MCF 10A (cell line): ENCODE results near the gene FAM200B. TPM values are rescaled to one million over a fixed set of nuclear protein-coding genes. Genes with fewer than 3 reads are reported as not detected.

ENCODE experiments used
- BruUV-seq: library from RNA; stranded (reverse); fragments of 400-500 nt; replicated peaks from 2 replicates; lab custom pipeline; 2021; lab: Mats Ljungman, UMichigan
- CTCF ChIA-PET: fragments of 300-600 bp; sonication (Branson Sonifier 250); formaldehyde crosslinking; extraction: SDS; loops from one replicate; lab custom pipeline; 2021; ENCODE audit warnings: antibody characterized with exemption, inconsistent platforms; lab: Yijun Ruan, JAX
- POLR2A ChIA-PET: fragments of 300-600, 350-650 bp; sonication (Branson Sonifier 250); formaldehyde crosslinking; extraction: SDS; loops from one replicate; lab custom pipeline; 2020; ENCODE audit warnings: antibody characterized with exemption, inconsistent platforms; lab: Yijun Ruan, JAX
- DNase-seq: peaks from one replicate; pipeline ENCODE4 v3.0.0-alpha.2; 2018; ENCODE audit not compliant: unreplicated experiment
- H3K27ac Mint-ChIP-seq: one replicate; pipeline ENCODE4 v1.8.0; 2022; ENCODE audit warnings: mild to moderate bottlenecking, low read depth, mixed read lengths; ENCODE audit not compliant: unreplicated experiment
- H3K27me3 Mint-ChIP-seq: one replicate; pipeline ENCODE4 v1.8.0; 2022; ENCODE audit warnings: mixed read lengths; ENCODE audit not compliant: insufficient read depth, unreplicated experiment
- H3K36me3 Mint-ChIP-seq: one replicate; pipeline ENCODE4 v1.8.0; 2022; ENCODE audit warnings: mild to moderate bottlenecking, moderate library complexity, mixed read lengths; ENCODE audit not compliant: insufficient read depth, unreplicated experiment
- H3K4me1 Mint-ChIP-seq: one replicate; pipeline ENCODE4 v1.8.0; 2022; ENCODE audit warnings: mixed read lengths; ENCODE audit not compliant: insufficient read depth, unreplicated experiment
- H3K4me3 Mint-ChIP-seq: one replicate; pipeline ENCODE4 v1.8.0; 2022; ENCODE audit warnings: mild to moderate bottlenecking, moderate library complexity, mixed read lengths; ENCODE audit not compliant: unreplicated experiment
- H3K9me3 Mint-ChIP-seq: one replicate; pipeline ENCODE4 v1.8.0; 2022; ENCODE audit warnings: mixed read lengths; ENCODE audit not compliant: unreplicated experiment
- CTCF ChIP-seq: fragments of 200-600 bp; IDR thresholded peaks from one replicate; pipeline ENCODE4 v1.8.0; 2022; ENCODE audit warnings: antibody characterized with exemption, mild to moderate bottlenecking; ENCODE audit not compliant: unreplicated experiment
- intact Hi-C: fragments of 100-400 bp; cut with micrococcal nuclease; formaldehyde crosslinking; loops from 2 replicates; pipeline ENCODE4 v1.14.1; 2022
- total RNA-seq: library from RNA; stranded (reverse); gene quantifications from 2 replicates; pipeline ENCODE4 v1.2.3, GENCODE V29; 2022

Gene FAM200B
- total RNA-seq, 1 experiment from 2014 or later = 46.5 TPM

GRCh38 chr4:15648600-15648999, 33.0 kb upstream of the FAM200B start:
- Mint-ChIP-seq H3K27ac (no peak overlapping the region), H3K4me1 (peaks cover 26% of the 10 kb centered on the region), H3K4me3 (no peak overlapping the region), H3K36me3 (peaks cover 19% of the 10 kb centered on the region), H3K9me3 (no peaks in the 10 kb centered on the region), H3K27me3 (no peaks in the 10 kb centered on the region)
- intact Hi-C loops = no loop called here
- no peak for DNase-seq
- BruUV-seq = no TSS peak
- no peak for TF ChIP-seq CTCF
- ChIA-PET CTCF (interaction anchor here (0.6 to 5.7 kb wide), 5 partner anchors 22 to 353 kb away, joined by 3 to 49 read pairs (median 4); no protein-coding TSS in a partner anchor), POLR2A (interaction anchor here (0.6 to 9.7 kb wide), 5 partner anchors 11 to 402 kb away, joined by 3 to 410 read pairs (median 4); partner anchors contain the start of gene FAM200B)

GRCh38 chr4:15649914-15650545, 31.6 kb upstream of the FAM200B start:
- H3K9me3 Mint-ChIP-seq = no peaks in the 10 kb centered on the region
- ChIA-PET POLR2A (interaction anchor here (0.7 to 9.7 kb wide), 5 partner anchors 13 to 1028 kb away, joined by 3 to 410 read pairs (median 3); partner anchors contain the start of gene FAM200B), CTCF (interaction anchor here (0.6 to 5.7 kb wide), 25 partner anchors 11 to 1089 kb away, joined by 3 to 49 read pairs (median 3); partner anchors contain the start of gene CC2D2A)
- intact Hi-C loops = loop anchor here (1.0 to 5.0 kb wide), 2 partner anchors 42 to 171 kb away; no protein-coding TSS in a partner anchor
- peaks cover 21% of the 10 kb centered on the region for H3K36me3 Mint-ChIP-seq
- BruUV-seq = no TSS peak
- H3K27me3 Mint-ChIP-seq = no peaks in the 10 kb centered on the region
- TF ChIP-seq CTCF = peak; percentile 66
- no peak overlapping the region for H3K4me3 Mint-ChIP-seq
- H3K4me1 Mint-ChIP-seq = peaks cover 20% of the 10 kb centered on the region
- DNase-seq = peak; percentile 71
- H3K27ac Mint-ChIP-seq = no peak overlapping the region

- Mint-ChIP-seq H3K36me3 (peaks cover 28% of the 10 kb centered on the region), H3K4me3 (peak overlapping the region; percentile 97), H3K27ac (peak overlapping the region; percentile 74), H3K4me1 (peaks cover 20% of the 10 kb centered on the region), H3K9me3 (no peaks in the 10 kb centered on the region), H3K27me3 (no peaks in the 10 kb centered on the region)
- POLR2A ChIA-PET = interaction anchor here (0.6 to 9.7 kb wide), 13 partner anchors 8 to 427 kb away, joined by 3 to 410 read pairs (median 3); partner anchors contain the start of gene FAM200B
- no TSS peak for BruUV-seq
- CTCF ChIA-PET = interaction anchor here (0.6 to 5.7 kb wide), 9 partner anchors 8 to 231 kb away, joined by 3 to 49 read pairs (median 3); partner anchors contain the start of gene FAM200B
- DNase-seq = no peak
- intact Hi-C loops = loop anchor here (2.0 to 5.0 kb wide), 2 partner anchors 41 to 413 kb away; no protein-coding TSS in a partner anchor
- no peak for TF ChIP-seq CTCF
Measured at GRCh38 chr4:15651676-15652075, 30.0 kb upstream of the FAM200B start.

GRCh38 chr4:15652191-15652590, 29.4 kb upstream of the FAM200B start:
- H3K27ac Mint-ChIP-seq = peak overlapping the region; percentile 74
- POLR2A ChIA-PET = interaction anchor here (0.6 to 9.7 kb wide), 11 partner anchors 9 to 428 kb away, joined by 3 to 410 read pairs (median 3); partner anchors contain the start of gene FAM200B

More at GRCh38 chr4:15652191-15652590, 29.4 kb upstream of the FAM200B start:
- CTCF ChIA-PET = interaction anchor here (0.6 to 5.7 kb wide), 7 partner anchors 9 to 421 kb away, joined by 3 to 49 read pairs (median 3); partner anchors contain the start of gene FAM200B
- intact Hi-C loops = loop anchor here (2.0 to 5.0 kb wide), 2 partner anchors 40 to 413 kb away; no protein-coding TSS in a partner anchor
- no peak for DNase-seq
- Mint-ChIP-seq H3K27me3 (no peaks in the 10 kb centered on the region), H3K9me3 (no peaks in the 10 kb centered on the region), H3K36me3 (peaks cover 28% of the 10 kb centered on the region), H3K4me1 (peaks cover 24% of the 10 kb centered on the region), H3K4me3 (peak overlapping the region; percentile 97)
- TF ChIP-seq CTCF = no peak
- BruUV-seq = no TSS peak
